RKO (cell line): Measurements from ENCODE around the gene TSPAN31.
"Not testable (repeated sequence)": the region's sequence is repeated elsewhere in the genome, so short reads cannot be mapped to it uniquely, and the experiment has no call there.

Experiments
- DNase-seq: peaks from one replicate; pipeline ENCODE4 v3.0.0-alpha.2; 2016; ENCODE audit warnings: low spot score

TSPAN31 gene

GRCh38 chr12:57744777-57745484 lies at the start of gene TSPAN31:
Gene TSPAN31, plus strand, starts transcription at chr12:57745039. Its CDS starts 116 bp downstream, at chr12:57745155.
- peak; percentile 99 for DNase-seq

- no peak for DNase-seq
Observed at GRCh38 chr12:57695770-57696432, 48.9 kb upstream of the TSPAN31 start.

- DNase-seq = no peak
Observed at GRCh38 chr12:57697076-57697475, 47.8 kb upstream of the TSPAN31 start.

- DNase-seq = no peak
Observed at GRCh38 chr12:57698414-57698813, 46.4 kb upstream of the TSPAN31 start.

- DNase-seq = no peak
Observed at GRCh38 chr12:57700317-57700716, 44.5 kb upstream of the TSPAN31 start.

GRCh38 chr12:57707250-57707649 lies 37.6 kb upstream of the TSPAN31 start:
- DNase-seq = no peak

- DNase-seq = no peak
Observed at GRCh38 chr12:57708296-57708695, 36.5 kb upstream of the TSPAN31 start.

- no peak for DNase-seq
Observed at GRCh38 chr12:57712701-57713100, 32.1 kb upstream of the TSPAN31 start.

GRCh38 chr12:57713209-57713608 lies 31.6 kb upstream of the TSPAN31 start:
- no peak for DNase-seq

GRCh38 chr12:57715036-57715748 lies 29.6 kb upstream of the TSPAN31 start:
- not testable (repeated sequence) for DNase-seq

- DNase-seq = no peak
Observed at GRCh38 chr12:57715786-57716185, 29.1 kb upstream of the TSPAN31 start.

- DNase-seq = no peak
Observed at GRCh38 chr12:57716305-57716704, 28.5 kb upstream of the TSPAN31 start.

- DNase-seq = no peak
Observed at GRCh38 chr12:57717131-57717530, 27.7 kb upstream of the TSPAN31 start.

- DNase-seq = no peak
Observed at GRCh38 chr12:57717846-57718640, 26.8 kb upstream of the TSPAN31 start.

GRCh38 chr12:57718641-57719528 lies 26.0 kb upstream of the TSPAN31 start:
- no peak for DNase-seq

- no peak for DNase-seq
Observed at GRCh38 chr12:57719777-57720605, 24.8 kb upstream of the TSPAN31 start.

- DNase-seq = no peak
Observed at GRCh38 chr12:57720606-57721595, 23.9 kb upstream of the TSPAN31 start.

- not testable (repeated sequence) for DNase-seq
Observed at GRCh38 chr12:57721846-57722608, 22.8 kb upstream of the TSPAN31 start.
